ENCODE results near the gene CARD19.
"Not testable (repeated sequence)": the region's sequence is repeated elsewhere in the genome, so short reads cannot be mapped to it uniquely, and the experiment has no call there.

The CARD19 gene

DNA sequence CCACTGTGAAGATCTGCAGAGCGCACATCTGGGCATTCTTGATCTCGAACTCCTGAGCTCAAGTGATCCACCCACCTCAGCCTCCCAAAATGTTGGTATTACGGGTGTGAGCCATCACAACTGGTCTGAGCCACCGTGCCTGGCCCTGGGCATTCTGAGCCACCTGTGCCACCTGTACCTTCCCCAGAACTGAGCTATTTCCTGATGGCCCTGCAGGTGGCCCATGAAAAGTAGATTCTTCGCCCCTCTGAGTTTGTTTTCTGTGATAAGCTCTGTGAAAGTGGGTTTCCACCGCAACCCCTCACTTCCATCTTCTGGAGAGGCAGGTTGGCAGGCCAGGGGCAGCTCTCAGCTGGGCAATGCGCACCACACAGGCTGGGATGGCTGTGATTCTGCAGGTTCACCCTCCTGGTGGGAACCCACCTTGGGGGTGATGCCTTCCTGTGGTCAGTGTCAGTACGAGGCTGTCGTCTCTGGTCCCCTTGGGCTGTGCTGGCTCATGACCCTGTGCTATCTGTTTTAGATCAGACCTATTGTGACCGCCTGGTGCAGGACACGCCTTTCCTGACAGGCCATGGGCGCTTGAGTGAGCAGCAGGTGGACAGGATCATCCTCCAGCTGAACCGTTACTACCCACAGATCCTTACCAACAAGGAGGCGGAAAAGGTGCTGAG lies 11.3 kb downstream of the CARD19 start:
- DNase-seq (ENCODE audit: low read depth): no peak

DNA sequence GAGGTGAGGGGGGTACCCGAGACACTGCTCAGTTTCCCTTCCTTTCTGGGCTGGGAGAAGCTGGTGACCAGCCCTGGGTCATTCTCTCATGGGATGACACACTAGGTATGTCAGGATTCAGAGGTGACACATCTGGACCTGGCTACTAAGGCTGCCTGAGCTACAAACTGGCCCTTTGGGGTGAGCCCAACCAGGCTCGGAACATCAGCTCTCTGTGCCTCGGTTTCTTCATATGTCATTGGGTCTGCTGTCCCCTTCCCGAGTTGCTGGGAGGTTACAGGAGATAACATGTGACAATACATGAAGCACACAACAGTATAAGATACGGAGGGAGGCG lies 11.8 kb downstream of the CARD19 start:
- DNase-seq (ENCODE audit: low read depth): no peak

DNA sequence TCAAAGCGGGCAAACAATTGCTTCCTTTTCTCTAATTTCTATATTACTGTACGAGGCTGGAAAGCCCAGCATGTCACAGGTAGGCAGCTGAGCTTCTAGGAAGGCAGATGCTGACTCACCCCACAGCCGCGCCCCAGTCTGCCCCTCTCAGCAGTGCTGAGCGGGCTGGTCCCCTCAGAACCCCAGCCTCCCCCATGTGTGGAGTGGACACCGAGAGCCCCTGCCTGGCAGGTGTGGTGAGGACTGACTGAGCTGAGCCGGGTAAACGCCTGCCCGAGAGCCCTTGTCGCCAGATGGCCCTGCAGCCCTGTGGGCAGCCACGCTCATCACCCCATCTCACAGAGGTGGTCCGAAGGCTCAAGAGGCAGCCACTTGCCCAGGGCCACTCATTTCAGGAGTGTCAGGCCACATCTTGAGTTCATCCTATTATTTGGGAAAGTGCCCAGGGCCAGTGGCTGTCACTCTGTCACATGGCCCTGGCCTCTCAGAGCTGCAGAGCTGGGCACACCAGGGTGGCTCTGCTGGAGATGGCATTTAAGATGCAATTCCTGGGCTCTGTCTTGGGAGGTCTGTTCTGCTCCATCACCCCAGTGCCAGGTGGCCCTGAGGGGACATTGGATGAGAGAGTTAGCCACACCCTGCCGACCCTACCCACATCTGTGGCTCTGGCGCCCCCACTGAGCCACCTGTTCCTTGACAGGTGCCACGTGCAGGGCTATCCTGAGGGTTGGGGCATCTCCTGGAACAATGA lies 12.4 kb downstream of the CARD19 start:
- DNase-seq (ENCODE audit: low read depth): no peak

DNA sequence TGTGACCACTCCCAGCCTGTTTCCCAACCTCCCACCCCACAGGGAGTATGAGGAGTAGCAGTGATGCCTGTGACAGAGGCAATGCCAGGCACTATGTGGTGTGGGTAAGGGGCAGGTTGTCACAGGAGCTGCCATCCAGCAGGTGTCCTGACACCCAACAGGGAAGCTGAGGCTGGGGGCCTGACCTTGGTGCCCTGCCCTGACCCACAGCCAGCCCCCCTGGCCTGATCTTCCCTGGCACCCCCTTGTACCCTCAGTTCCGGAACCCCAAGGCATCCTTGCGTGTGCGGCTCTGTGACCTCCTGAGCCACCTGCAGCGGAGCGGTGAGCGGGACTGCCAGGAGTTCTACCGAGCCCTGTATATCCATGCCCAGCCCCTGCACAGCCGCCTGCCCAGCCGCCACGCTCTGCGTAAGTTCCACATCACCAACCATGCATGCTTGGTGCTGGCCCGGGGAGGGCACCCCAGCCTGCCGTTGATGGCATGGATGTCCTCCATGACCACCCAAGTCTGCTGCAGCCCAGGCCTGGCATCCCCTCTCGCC lies 14.4 kb downstream of the CARD19 start:
- DNase-seq (ENCODE audit: low read depth): no peak

DNA sequence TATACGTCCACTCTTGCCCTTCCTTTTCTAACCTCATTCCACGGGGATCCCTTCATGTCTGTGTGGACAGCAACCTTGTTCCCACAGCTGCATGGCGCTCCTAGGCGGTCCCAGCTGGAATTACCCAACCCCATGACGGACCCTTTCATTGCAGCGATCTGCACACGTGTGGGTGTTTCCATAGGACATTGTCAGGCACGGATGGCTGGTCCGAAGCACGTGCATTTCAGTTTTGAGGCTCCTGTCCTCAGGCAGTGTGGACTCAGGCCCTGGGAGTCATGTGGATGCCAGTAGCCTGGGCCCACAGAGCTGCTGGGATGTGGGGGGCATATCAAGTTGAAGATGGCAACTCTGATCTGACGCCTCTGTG lies 15.0 kb downstream of the CARD19 start:
- DNase-seq (ENCODE audit: low read depth): no peak

DNA sequence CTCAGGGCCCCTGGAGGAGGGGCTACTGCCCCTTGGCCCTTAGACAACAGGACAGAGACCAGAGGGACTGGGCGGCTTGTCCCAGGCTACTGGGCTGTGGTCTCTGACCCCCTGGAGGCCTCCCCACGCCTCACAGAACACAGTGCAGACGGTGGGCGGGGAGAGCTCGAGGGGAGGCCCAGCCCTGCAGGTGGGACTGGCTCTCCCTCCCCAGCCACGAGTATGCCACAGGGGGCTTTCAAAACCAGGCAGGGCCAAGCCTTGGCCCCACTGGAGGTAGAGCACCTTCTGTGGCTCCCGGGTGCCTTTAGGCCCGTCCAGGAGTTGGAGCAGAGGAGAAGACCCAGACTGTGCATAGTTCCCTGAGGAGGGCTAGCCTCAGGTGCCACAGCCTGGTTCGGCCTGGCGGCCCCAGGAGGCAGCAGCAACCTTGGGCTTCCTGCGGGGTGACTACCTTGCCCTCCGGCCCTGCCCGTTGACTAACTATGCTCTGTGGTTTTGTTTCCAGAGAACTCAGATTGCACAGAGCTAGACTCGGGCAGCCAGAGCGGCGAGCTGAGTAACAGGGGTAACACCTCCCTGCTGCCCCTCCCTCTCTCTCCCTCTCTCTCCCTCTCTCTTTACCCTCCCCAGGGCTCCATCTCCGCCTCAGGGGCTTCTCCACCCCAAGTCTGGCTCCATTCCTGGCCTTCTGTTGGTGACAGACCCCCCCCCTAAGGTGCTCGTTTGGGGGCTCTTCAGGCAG lies 15.5 kb downstream of the CARD19 start:
- no peak for DNase-seq (ENCODE audit: low read depth)

DNA sequence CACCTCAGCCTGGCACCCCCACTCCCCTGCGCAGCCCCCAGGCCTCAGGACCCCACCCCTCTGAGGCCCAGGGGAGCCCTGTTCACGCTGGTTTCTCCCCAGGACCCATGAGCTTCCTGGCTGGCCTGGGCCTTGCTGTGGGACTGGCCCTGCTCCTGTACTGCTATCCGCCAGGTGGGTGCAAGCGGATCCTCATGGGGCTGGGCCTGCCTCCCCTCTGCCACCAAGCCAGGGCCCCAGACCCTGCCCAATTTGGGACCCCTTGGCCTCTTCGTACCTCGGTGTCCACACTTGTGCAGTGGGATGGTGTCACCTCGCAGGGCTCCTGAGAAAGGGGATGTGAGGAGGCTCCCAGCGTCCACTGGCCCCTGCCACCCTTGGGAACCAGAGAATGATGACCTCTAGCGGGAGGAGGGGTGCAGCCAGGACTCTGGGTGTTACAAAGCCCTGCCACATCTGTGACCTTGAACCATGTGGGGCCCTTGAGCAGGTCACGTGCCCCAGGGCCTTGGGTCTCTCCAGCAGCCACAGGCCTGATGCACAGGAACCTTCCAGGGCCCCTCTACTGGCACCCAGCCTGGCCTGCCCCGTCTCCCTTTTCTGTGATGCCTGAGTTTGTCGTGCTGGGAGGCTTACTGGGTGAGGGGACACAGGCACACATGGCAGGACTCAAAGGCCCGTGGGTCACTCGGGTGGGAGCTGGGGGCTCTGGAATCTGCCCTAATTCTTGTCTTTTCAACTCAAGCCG lies 16.3 kb downstream of the CARD19 start:
- DNase-seq (ENCODE audit: low read depth): no peak

DNA sequence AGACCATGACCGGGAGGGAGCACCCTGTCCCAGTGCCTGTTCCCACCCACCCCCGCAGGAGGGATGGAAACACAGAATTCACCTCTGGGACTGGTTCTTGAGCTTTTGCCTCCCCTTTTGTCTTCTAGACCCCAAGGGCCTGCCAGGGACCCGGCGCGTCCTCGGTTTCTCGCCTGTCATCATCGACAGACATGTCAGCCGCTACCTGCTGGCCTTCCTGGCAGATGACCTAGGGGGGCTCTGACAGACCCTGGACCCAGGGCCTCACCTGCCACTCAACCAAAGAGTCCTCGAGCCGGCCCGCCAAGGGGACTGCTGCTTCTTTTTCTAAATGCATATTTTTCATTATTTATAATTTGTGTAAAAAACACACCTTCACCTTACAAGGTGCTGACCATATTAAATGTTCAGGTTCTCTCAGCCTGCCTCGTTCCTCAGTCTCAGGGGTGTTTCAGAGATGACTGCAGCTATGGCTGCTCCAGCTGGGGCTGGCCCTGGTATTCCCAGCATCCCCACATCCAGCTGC lies 16.9 kb downstream of the CARD19 start:
- no peak for DNase-seq (ENCODE audit: low read depth)

DNA sequence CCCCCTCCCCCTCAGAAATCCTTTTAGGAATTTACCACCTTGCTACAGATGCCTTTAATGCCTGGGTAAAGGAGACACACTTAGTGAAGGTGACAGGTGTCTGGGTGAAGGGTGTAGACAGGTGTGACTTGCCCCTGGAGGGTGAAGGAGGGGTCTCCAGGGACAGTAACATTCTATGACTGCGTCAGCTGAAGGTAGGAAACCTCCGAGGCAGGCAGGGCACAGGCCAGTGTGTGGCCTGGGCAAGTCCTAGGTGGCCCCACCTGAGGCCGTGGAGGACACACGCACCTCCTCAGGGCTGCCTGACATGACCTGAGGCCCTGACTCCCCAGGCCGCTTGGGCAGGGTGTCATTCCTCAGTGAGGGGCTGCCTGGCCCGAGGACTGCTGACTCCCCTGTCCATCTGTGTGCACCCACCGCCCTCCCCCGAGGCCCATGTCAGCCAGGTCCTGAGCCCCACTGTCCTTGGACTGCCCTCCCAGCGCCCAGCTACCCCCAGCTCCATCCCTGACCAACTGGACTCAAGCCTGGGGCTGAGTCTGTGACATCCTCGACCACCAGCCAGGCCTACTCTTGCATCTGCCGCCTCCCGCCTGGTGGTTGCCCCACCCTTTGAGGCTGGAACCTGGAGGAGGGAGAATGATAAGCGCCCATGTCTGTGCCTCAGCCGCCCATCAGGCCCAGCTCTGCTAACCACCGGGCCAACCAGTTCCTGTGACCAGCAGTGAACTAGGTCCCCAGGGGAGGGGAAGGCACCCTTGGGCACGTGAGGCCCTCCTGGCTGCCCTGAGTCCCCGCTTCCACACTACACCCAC lies 18.4 kb downstream of the CARD19 start:
- DNase-seq (ENCODE audit: low read depth): no peak

DNA sequence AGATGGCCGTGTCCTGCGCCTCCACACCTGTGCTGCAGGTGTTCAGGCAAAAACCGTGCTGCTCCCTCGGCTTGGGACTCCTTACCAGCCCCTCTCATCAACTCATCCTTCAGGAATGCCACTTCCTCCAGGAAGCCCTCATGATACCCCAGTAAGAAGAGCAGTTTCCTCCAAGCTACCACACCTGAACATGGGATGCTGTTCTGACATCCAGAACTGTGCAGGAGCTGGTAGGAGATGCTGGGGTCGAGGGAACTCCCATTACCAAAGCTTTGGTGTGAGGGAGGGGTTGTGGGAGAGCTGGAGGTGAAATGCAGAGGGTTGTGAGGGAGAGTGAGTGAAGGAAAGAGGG lies 18.9 kb downstream of the CARD19 start:
- no peak for DNase-seq (ENCODE audit: low read depth)

DNA sequence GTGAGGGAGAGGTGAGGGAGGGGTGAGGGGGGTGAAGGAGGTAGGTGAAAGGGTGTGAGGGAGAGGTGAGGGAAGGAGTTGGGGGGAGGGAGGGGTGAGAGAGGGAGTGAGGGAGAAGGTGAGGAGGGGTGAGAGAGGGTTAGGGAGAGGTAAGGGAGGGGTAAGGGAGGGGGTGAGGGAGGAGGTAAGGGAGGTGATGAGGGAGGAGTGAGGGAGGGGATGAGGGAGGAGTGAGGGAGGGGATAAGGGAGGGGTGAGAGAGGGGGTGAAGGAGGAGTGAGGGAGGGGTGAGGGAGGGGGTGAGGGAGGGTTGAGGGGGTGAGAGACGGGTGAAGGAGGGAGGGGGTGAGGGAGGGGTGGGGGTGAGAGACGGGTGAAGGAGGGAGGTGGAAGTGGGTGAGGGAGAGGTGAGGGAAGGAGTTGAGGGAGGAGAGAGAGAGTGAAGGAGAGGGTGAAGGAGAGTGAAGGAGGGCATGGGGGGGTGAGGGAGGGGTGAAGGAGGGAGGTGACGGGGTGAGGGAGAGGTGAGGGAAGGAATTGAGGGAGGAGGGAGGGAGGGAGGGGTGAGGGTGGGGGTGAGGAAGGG lies 19.6 kb downstream of the CARD19 start:
- DNase-seq (ENCODE audit: low read depth): no peak

DNA sequence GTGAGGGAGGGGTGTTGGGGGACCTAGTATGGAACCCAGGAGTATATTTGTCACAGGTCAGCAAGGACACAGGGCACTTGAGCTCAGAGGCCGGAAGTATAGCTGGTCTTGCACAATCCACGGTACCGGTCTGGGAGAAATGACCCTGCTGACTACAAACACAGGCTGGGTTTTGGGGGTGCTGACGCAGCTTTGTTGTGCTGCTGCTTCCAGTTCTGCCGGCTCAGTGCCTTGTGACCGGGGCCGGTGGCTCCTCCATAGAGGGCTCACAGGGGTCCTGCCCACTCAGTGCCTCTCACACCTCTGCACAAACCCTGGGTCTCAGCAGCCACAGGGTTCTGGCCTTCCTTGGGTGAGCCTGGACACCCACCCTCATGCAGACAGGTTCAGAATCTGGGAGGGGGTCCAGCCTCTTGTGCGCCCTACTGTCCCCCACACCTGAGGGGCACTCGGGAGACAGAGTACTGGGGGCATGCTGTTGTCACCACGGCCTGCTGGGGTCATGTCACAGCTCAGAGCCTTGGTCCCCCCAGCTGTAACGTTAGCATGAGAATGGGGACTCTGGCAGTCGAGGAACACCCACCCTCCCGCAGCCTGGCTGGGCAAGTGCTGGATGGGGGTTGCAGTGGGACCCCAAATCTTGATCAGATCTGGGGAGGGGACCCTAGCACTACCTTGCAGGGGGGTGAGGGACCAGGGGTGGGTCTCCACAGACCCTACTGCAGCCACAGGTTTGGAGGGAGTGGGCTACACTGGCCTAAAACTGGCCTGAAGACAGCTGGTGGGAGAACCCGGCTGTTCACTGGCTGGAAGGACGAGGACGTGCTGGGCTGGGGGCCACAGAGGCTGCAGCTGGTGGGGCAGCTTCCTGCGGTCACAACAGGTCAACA lies 20.3 kb downstream of the CARD19 start:
- DNase-seq (ENCODE audit: low read depth): no peak

DNA sequence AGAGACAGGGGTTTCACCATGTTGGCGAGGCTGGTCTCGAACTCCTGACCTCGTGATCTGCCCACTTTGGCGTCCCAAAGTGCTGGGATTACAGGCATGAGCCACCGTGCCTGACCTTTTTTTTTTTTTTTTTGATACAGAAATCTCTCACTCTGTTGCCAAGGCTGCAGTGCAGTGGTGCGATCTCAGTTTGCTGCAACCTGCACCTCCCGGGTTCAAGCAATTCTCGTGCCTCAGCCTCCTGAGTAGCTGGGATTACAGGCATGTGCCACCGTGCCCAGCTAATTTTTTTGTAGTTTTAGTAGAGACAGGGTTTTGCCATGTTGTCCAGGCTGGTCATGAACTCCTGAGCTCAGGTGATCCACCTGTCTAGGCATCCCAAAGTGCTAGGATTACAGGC lies 21.5 kb downstream of the CARD19 start:
- not testable (repeated sequence) for DNase-seq (ENCODE audit: low read depth)

DNA sequence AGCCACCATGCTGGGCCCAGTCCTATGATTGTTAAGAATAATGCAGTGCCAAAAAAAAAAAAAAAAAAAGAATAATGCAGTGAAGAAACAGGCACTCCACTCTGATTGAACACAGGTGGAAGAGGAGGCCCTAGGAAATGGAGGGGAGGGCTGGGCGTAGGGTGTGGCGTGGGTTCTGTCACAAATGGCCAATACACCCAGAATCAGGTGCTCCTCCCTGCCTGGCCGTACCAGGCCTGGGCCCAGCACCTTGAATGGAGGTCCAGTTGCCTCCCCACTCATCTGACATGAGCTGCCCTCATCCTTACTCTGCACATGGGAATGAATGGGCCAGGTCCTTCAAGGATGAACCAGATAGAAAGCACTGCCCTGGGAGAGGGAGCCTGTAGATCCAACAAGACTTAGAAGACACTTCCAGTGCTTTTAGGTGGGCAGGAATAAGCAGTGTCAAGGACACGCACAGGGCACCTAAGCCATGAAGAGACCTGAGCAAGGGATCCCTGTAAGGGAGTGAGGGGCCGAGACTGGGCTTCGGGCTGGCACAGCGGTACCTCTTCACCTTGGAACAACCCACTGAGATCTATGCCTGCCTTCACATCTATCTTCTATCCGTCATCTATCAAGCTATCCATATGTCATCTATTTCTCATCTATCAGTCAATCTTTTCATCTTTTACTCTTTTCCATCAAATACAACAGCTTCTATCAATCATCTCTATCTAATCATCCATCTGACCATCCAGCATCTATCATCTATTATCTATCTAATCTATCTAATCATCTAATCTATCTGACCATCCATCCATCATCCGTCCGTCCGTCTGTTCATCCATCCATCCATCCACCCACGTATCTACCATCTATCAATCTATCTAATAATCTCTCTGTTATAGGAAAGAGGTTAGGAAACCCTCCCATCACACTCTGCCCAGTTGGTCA lies 22.2 kb downstream of the CARD19 start:
- no peak for DNase-seq (ENCODE audit: low read depth)

DNA sequence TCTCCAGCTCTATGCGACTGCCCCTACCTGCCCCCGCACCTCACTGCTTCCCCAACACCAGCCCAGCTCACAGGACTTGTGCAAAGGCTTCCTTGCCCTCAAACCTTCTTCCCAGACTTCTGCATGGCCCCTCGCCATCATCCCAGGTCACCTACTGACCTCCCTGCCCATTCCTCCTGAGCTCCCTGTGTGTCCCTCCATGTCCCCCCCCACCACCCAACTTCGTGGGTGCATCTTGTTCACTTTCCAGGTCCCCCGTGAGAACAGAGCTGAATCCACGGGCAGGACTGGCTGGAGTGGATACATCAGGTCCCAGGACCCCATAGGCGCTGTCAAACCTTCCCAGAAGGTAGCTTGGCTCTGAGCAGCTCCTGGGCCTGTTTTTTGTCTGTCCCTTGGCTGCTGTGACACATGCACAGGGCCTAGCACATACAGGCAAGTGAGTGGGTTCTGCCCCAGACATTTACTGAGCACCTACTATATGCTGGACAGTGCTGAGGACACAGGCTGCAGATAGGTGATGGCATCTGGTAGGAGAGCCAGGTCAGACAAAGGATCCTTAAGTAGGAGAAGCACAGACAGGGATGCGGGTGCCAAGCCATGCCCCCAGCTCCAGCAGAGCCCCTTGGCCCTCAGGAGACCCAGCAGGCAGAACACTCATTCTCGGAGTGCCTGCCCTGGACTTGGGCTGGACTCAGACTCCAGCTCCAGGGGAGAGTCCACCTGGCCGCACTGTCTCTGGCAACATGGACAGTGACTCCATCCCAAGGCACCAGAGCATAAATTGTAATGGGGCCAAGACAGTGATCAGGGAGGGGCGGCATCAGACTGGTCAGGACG lies 23.1 kb downstream of the CARD19 start:
- DNase-seq (ENCODE audit: low read depth): no peak

DNA sequence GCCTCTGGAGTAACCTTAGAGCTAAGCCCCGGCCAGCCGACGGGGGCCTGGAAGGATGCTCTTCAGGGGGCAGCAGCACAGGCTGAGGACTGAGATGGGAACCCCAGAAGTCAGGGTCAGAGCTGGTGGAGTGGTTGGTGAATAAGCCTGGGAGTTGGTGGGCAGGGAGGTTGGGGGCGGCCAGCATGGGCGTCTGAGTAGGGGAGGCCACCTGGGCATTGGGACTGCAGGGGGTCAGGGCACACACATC lies 23.6 kb downstream of the CARD19 start:
- DNase-seq (ENCODE audit: low read depth): no peak

DNA sequence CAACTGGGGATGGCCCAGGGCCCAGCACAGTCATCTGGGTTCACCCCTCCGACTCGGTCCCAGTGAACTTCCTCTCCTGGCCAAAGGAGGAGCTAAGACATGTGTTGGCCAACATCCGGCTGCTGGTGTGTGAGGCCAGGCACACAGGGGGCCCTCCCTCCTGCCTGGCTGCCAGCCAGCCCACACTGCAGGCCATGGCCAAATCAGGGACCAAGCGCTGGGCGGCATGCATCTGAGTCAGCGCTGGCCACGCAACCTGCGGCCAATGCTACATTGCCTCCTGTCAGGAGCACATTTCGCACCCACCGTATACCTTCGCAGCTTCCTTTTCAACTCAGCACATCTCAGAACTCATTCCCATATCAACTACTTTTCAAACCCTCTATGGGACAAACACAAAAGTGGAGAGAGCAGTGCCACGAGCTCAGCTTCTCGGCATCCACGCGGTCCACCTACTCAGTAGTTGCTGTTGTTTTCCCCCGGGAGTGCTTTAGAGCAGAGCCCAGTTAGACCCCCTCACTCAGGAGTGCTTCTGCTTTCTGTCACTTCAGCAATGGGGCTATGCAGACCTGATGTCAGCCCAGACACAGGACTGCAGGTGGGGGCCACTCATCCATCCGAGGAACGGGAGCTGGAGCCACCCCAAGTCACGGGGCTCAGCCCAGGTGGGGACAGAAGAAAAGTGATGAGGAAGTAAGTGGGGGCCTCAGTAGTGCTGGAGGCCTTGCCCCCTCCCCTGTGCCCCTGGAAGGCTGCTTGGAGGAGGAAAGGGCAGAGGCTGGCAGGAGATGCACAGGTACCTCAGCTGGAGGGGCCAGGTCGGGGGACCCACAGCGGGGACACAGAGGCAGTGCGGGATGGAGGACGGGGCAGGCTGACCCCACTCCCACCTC lies 24.2 kb downstream of the CARD19 start:
- peak; percentile 28 for DNase-seq (ENCODE audit: low read depth)
